GM21619 (cell line): Measurements from ENCODE around the gene RUVBL1.

Experiments
- ATAC-seq: cut with Tn5 transposase; IDR thresholded peaks from one replicate; pipeline ENCODE4 v1.9.1; 2021; ENCODE audit not compliant: unreplicated experiment

Gene RUVBL1

DNA sequence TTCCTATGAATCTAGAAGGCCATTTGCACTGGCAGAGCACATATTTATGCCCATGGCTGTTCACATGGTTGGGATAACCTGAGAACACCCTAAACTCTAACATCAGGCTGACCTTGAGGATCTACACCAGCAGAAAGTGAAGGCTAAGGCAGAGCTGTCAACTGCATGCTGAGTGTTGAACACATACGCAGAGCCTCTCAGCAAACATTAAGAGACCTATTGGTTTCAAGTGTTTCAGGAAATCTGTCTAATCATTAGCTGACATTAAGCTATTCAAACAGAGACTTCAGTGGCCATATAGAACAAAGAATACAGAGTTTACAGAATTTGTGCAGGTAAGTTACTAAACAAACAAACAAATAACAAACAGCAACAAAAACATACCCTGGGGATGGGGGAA lies 87.5 kb downstream of the RUVBL1 start:
- no peak for ATAC-seq

- ATAC-seq: no peak
Measured at GRCh38 chr3:128033102-128033501, 90.5 kb downstream of the RUVBL1 start.
